Panc1 (cell line): ENCODE results near the gene TUBA1A. TPM values are rescaled to one million over a fixed set of nuclear protein-coding genes. Genes with fewer than 3 reads are reported as not detected.
A peak's percentile ranks its signal among the peaks of the same experiment; 100 is the strongest.

Source experiments
- ATAC-seq: fragments of 200-7000 bp; cut with Tn5 transposase; 2 replicates; pipeline ENCODE4 v1.9.1; 2020; ENCODE audit warnings: mild to moderate bottlenecking, moderate library complexity
- BruUV-seq: library from RNA; stranded (reverse); fragments of 400-500 nt; replicated peaks from 2 replicates; lab custom pipeline; 2021; lab: Mats Ljungman, UMichigan
- CTCF ChIA-PET: fragments of 300-600 bp; sonication (Branson Sonifier 250); formaldehyde crosslinking; loops from one replicate; lab custom pipeline; 2022; ENCODE audit warnings: antibody characterized with exemption; lab: Charles Lee
- POLR2A ChIA-PET: fragments of 300-600 bp; sonication (Branson Sonifier 250); formaldehyde crosslinking; loops from one replicate; lab custom pipeline; 2022; ENCODE audit warnings: antibody characterized with exemption; lab: Charles Lee
- DNase-seq: peaks from one replicate; pipeline ENCODE4 v3.0.0-alpha.2; 2010; ENCODE audit warnings: low read depth, low spot score
- H3K27ac ChIP-seq: 2 replicates; pipeline ENCODE4 v1.5.1; 2011; ENCODE audit warnings: mild to moderate bottlenecking, low read length, inconsistent platforms
- H3K27me3 ChIP-seq: fragments of 200-500 bp; sonication (Bioruptor generic); 2 replicates; pipeline ENCODE4 v1.6.0; 2014; ENCODE audit warnings: low read length, inconsistent platforms; ENCODE audit not compliant: control insufficient read depth, insufficient read depth
- H3K36me3 ChIP-seq: fragments of 200-500 bp; sonication (Bioruptor generic); 2 replicates; pipeline ENCODE4 v1.5.1; 2014; ENCODE audit warnings: inconsistent platforms, mild to moderate bottlenecking, low read length, moderate library complexity; ENCODE audit not compliant: control insufficient read depth, insufficient read depth
- H3K4me1 ChIP-seq: 2 replicates; pipeline ENCODE4 v1.5.1; 2011; ENCODE audit warnings: inconsistent platforms, mild to moderate bottlenecking, low read length, moderate library complexity; ENCODE audit not compliant: control insufficient read depth, insufficient read depth
- H3K4me3 ChIP-seq, 2 experiments: 2 replicates each; pipeline ENCODE4 v1.5.1; 2011 to 2012; ENCODE audit warnings: low read depth in 2 of 2, low read length in 2 of 2, mild to moderate bottlenecking in 2 of 2, inconsistent platforms in 1 of 2, moderate library complexity in 1 of 2
- H3K9me3 ChIP-seq: fragments of 200-500 bp; sonication (Bioruptor generic); 2 replicates; pipeline ENCODE4 v1.5.1; 2014; ENCODE audit warnings: low read depth, mild to moderate bottlenecking, inconsistent platforms, low read length, moderate library complexity; ENCODE audit not compliant: control insufficient read depth, insufficient read depth
- POLR2AphosphoS5 ChIP-seq: IDR thresholded peaks from 2 replicates; pipeline ENCODE4 v1.6.1; 2012; ENCODE audit warnings: mild to moderate bottlenecking, low read depth, low read length, moderate library complexity
- SIN3A ChIP-seq: IDR thresholded peaks from 2 replicates; pipeline ENCODE4 v1.6.1; 2012; ENCODE audit warnings: low read depth, mild to moderate bottlenecking, low read length, moderate library complexity, borderline replicate concordance; ENCODE audit not compliant: insufficient read depth
- TCF7L2 ChIP-seq: IDR thresholded peaks from 2 replicates; pipeline ENCODE4 v1.6.1; 2011; ENCODE audit warnings: mild to moderate bottlenecking, low read depth, low read length, inconsistent platforms
- in situ Hi-C: cut with HindIII; loops from 2 replicates; pipeline ENCODE4 v1.10.0; 2016; ENCODE audit warnings: low sequenced_read_pairs, low pct_unique_long_range_greater_than_20kb
- intact Hi-C: fragments of 100-400 bp; cut with micrococcal nuclease; formaldehyde crosslinking; loops from one replicate; pipeline ENCODE4 v1.10.0; 2022; ENCODE audit not compliant: unreplicated experiment
- total RNA-seq: library from RNA; stranded (reverse); gene quantifications from one replicate; pipeline ENCODE4 v1.2.1, GENCODE V29; 2021; ENCODE audit not compliant: unreplicated experiment
- TF ChIP-seq, protein P1 (sequence below): fragments of 450-650 bp; IDR thresholded peaks from 2 replicates; pipeline ENCODE4 v1.5.1; 2017; ENCODE audit warnings: mild to moderate bottlenecking
- TF ChIP-seq, protein P2 (sequence below), 2 experiments: IDR thresholded peaks; 2 replicates each; pipeline ENCODE4 v1.6.1; 2011 to 2012; ENCODE audit warnings: low read depth in 2 of 2, control low read depth in 1 of 2, low read length in 1 of 2, mild to moderate bottlenecking in 1 of 2, moderate library complexity in 1 of 2; ENCODE audit not compliant: insufficient read depth in 1 of 2

TUBA1A gene
- total RNA-seq, 1 experiment from 2014 or later = 133 TPM

DNA sequence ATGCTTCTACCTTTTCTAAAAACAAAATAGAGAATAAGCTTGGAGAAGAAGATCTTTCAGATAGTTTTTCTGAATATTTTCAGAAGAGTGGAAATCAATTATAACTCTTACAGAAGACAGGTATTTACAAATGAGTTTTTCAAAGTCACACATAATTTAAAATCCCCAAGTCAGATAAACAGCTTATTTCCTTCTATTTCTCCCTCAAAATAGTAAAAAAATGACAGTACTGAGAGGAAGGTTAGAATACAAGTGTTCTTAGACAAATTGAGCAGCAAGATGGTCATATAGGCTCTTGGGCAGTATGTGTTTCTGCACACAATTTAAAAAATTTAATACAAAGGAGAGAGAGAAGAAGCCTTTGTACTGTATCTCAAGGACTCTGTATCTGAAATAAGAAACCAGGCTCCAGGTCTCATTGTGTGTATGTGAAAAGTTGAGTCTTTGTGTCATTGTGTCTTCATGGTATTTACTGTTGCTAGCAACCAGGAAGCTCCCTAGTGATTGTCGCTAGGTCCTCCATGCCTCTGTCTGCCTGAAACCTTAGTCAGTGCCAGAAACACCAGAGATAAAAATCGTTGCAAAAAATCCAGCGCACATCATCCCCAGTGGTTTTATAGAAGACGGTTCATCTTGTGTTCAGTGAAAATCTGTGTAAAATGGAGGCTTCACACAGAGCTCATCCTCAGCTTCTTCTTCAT, 12.9 kb upstream of the TUBA1A start:
- Histone ChIP-seq H3K4me1 (peaks cover 11% of the 10 kb centered on the region; the same call in 1 of the 2 replicates), H3K27me3 (no peaks in the 10 kb centered on the region), H3K36me3 (no peaks in the 10 kb centered on the region), H3K9me3 (no peaks in the 10 kb centered on the region), H3K27ac (peak overlapping the region; percentile 12), H3K4me3 (no peak overlapping the region; a peak in 1 of 4 replicates)
- TF ChIP-seq, protein P1, sequence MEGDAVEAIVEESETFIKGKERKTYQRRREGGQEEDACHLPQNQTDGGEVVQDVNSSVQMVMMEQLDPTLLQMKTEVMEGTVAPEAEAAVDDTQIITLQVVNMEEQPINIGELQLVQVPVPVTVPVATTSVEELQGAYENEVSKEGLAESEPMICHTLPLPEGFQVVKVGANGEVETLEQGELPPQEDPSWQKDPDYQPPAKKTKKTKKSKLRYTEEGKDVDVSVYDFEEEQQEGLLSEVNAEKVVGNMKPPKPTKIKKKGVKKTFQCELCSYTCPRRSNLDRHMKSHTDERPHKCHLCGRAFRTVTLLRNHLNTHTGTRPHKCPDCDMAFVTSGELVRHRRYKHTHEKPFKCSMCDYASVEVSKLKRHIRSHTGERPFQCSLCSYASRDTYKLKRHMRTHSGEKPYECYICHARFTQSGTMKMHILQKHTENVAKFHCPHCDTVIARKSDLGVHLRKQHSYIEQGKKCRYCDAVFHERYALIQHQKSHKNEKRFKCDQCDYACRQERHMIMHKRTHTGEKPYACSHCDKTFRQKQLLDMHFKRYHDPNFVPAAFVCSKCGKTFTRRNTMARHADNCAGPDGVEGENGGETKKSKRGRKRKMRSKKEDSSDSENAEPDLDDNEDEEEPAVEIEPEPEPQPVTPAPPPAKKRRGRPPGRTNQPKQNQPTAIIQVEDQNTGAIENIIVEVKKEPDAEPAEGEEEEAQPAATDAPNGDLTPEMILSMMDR = no peak
- no peak for TF ChIP-seq POLR2AphosphoS5
- TF ChIP-seq, protein P2, sequence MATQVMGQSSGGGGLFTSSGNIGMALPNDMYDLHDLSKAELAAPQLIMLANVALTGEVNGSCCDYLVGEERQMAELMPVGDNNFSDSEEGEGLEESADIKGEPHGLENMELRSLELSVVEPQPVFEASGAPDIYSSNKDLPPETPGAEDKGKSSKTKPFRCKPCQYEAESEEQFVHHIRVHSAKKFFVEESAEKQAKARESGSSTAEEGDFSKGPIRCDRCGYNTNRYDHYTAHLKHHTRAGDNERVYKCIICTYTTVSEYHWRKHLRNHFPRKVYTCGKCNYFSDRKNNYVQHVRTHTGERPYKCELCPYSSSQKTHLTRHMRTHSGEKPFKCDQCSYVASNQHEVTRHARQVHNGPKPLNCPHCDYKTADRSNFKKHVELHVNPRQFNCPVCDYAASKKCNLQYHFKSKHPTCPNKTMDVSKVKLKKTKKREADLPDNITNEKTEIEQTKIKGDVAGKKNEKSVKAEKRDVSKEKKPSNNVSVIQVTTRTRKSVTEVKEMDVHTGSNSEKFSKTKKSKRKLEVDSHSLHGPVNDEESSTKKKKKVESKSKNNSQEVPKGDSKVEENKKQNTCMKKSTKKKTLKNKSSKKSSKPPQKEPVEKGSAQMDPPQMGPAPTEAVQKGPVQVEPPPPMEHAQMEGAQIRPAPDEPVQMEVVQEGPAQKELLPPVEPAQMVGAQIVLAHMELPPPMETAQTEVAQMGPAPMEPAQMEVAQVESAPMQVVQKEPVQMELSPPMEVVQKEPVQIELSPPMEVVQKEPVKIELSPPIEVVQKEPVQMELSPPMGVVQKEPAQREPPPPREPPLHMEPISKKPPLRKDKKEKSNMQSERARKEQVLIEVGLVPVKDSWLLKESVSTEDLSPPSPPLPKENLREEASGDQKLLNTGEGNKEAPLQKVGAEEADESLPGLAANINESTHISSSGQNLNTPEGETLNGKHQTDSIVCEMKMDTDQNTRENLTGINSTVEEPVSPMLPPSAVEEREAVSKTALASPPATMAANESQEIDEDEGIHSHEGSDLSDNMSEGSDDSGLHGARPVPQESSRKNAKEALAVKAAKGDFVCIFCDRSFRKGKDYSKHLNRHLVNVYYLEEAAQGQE (IDR thresholded peaks at IDR 0.05; ENCODE audit: insufficient read depth in 1 of 2, low read depth in 2 of 2, low read length in 1 of 2) = no peak
- TF ChIP-seq TCF7L2 = no peak
- no peak for TF ChIP-seq SIN3A
- no TSS peak for BruUV-seq
- in situ Hi-C loops (no loop called here), intact Hi-C loops (no loop called here)
- ATAC-seq (peak; percentile 40; the same call in 1 of the 2 replicates), DNase-seq (no peak)
- ChIA-PET CTCF (interaction anchor here (0.8 kb wide), 1 partner anchor 14 kb away, joined by 3 read pairs; no protein-coding TSS in a partner anchor), POLR2A (interaction anchor here (0.6 to 0.7 kb wide), 4 partner anchors 7 to 70 kb away, joined by 3 to 4 read pairs (median 3); no protein-coding TSS in a partner anchor)

DNA sequence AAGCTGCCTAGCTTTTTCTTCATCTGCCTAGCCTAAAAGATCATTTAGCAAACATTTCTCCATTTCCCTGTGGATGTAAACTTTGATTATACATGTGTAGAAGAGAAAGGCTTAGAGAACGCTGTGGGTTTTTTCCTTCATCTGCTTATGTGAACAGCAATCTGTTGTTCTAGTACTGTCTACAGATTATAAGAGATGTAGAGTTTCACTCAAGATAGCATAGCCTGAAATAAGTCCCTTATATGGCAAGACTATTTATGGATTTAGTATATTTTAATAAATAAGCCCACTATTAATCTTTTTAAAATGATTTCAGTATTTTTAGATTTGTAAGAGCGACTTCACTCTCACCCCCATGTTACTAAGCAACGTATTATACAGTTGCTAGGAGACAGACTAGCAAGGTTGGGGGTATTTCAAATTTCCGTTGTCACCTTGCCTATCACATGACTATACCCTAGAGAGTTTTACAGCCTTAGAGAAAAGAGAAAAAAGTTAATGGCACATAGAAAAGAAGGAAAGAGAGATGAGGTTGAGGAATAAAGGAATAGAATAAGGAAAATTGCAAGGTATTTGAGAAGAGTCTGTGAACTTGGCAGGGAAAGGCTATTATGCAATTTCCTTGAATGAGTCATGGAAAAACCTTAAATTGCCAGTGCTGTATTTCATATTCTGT, 12.2 kb upstream of the TUBA1A start:
- Histone ChIP-seq H3K36me3 (no peaks in the 10 kb centered on the region), H3K27me3 (no peaks in the 10 kb centered on the region), H3K4me1 (peaks cover 11% of the 10 kb centered on the region; the same call in 1 of the 2 replicates), H3K9me3 (no peaks in the 10 kb centered on the region), H3K27ac (peak overlapping the region; percentile 45; the same call in 1 of the 2 replicates), H3K4me3 (no peak overlapping the region; a peak in 1 of 4 replicates)
- BruUV-seq = no TSS peak
- CTCF ChIA-PET = interaction anchor here (0.6 kb wide), 1 partner anchor 34 kb away, joined by 4 read pairs; no protein-coding TSS in a partner anchor
- ATAC-seq (peak; percentile 82), DNase-seq (peak; percentile 85)
- in situ Hi-C loops (no loop called here), intact Hi-C loops (no loop called here)
- TF ChIP-seq, protein P1 = no peak
- TF ChIP-seq, protein P2 (IDR thresholded peaks at IDR 0.05; ENCODE audit: insufficient read depth in 1 of 2, low read depth in 2 of 2, low read length in 1 of 2) = no peak
- TF ChIP-seq POLR2AphosphoS5 (no peak), TCF7L2 (no peak), SIN3A (no peak)
- POLR2A ChIA-PET = interaction anchor here (0.7 to 1.2 kb wide), 2 partner anchors 11 to 69 kb away, joined by 3 to 4 read pairs; no protein-coding TSS in a partner anchor
